Measurements from ENCODE around the gene FBN1.

FBN1 gene

GRCh38 chr15:48634893-48635292, 10.6 kb downstream of the FBN1 start:
- Histone ChIP-seq H3K27me3 (ENCODE audit: insufficient read depth, poor library complexity, severe bottlenecking) (no peaks in the 10 kb centered on the region), H3K4me1 (ENCODE audit: insufficient read depth, poor library complexity, severe bottlenecking) (no peaks in the 10 kb centered on the region), H3K36me3 (ENCODE audit: low read depth) (peaks cover 2% of the 10 kb centered on the region; the same call in 1 of the 2 replicates), H3K9me3 (ENCODE audit: severe bottlenecking) (no peaks in the 10 kb centered on the region), H3K27ac (ENCODE audit: poor library complexity, severe bottlenecking) (no peak overlapping the region), H3K4me3 (ENCODE audit: severe bottlenecking) (no peak overlapping the region)
- ATAC-seq (ENCODE audit: low read depth) (peak; percentile 43; the same call in 2 of the 3 replicates), DNase-seq (ENCODE audit: low spot score) (no peak)
- no peak for TF ChIP-seq CTCF (IDR thresholded peaks at IDR 0.05; ENCODE audit: poor library complexity, severe bottlenecking)

- Histone ChIP-seq H3K27ac (ENCODE audit: poor library complexity, severe bottlenecking) (no peak overlapping the region), H3K27me3 (ENCODE audit: insufficient read depth, poor library complexity, severe bottlenecking) (no peaks in the 10 kb centered on the region), H3K4me3 (ENCODE audit: severe bottlenecking) (no peak overlapping the region), H3K36me3 (ENCODE audit: low read depth) (no peaks in the 10 kb centered on the region), H3K9me3 (ENCODE audit: severe bottlenecking) (no peaks in the 10 kb centered on the region), H3K4me1 (ENCODE audit: insufficient read depth, poor library complexity, severe bottlenecking) (no peaks in the 10 kb centered on the region)
- no peak for DNase-seq (ENCODE audit: low spot score)
- no peak for TF ChIP-seq CTCF (IDR thresholded peaks at IDR 0.05; ENCODE audit: poor library complexity, severe bottlenecking)
- ATAC-seq (ENCODE audit: low read depth) = no peak
These were observed 11.4 kb downstream of the FBN1 start for GRCh38 chr15:48634096-48634495.

- TF ChIP-seq CTCF (IDR thresholded peaks at IDR 0.05; ENCODE audit: poor library complexity, severe bottlenecking) = no peak
These were observed 12.9 kb downstream of the FBN1 start for GRCh38 chr15:48632651-48633050.

GRCh38 chr15:48631176-48631770, 14.2 kb downstream of the FBN1 start:
- no peaks in the 10 kb centered on the region for H3K27me3 ChIP-seq (ENCODE audit: insufficient read depth, poor library complexity, severe bottlenecking)
- DNase-seq (ENCODE audit: low spot score) = no peak
- H3K9me3 ChIP-seq (ENCODE audit: severe bottlenecking) = no peaks in the 10 kb centered on the region
- ATAC-seq (ENCODE audit: low read depth) = no peak
- TF ChIP-seq CTCF (IDR thresholded peaks at IDR 0.05; ENCODE audit: poor library complexity, severe bottlenecking) = no peak
- no peak overlapping the region for H3K27ac ChIP-seq (ENCODE audit: poor library complexity, severe bottlenecking)
- no peak overlapping the region for H3K4me3 ChIP-seq (ENCODE audit: severe bottlenecking)
- H3K36me3 ChIP-seq (ENCODE audit: low read depth) = no peaks in the 10 kb centered on the region
- peaks cover 14% of the 10 kb centered on the region for H3K4me1 ChIP-seq (ENCODE audit: insufficient read depth, poor library complexity, severe bottlenecking)

More at GRCh38 chr15:48632651-48633050, 12.9 kb downstream of the FBN1 start:
- ATAC-seq (ENCODE audit: low read depth) (no peak), DNase-seq (ENCODE audit: low spot score) (no peak)
- Histone ChIP-seq H3K36me3 (ENCODE audit: low read depth) (no peaks in the 10 kb centered on the region), H3K4me3 (ENCODE audit: severe bottlenecking) (no peak overlapping the region), H3K27me3 (ENCODE audit: insufficient read depth, poor library complexity, severe bottlenecking) (no peaks in the 10 kb centered on the region), H3K4me1 (ENCODE audit: insufficient read depth, poor library complexity, severe bottlenecking) (peaks cover under 1% of the 10 kb centered on the region), H3K27ac (ENCODE audit: poor library complexity, severe bottlenecking) (no peak overlapping the region), H3K9me3 (ENCODE audit: severe bottlenecking) (no peaks in the 10 kb centered on the region)

- Histone ChIP-seq H3K9me3 (ENCODE audit: severe bottlenecking) (no peaks in the 10 kb centered on the region), H3K4me3 (ENCODE audit: severe bottlenecking) (no peak overlapping the region), H3K27me3 (ENCODE audit: insufficient read depth, poor library complexity, severe bottlenecking) (no peaks in the 10 kb centered on the region), H3K36me3 (ENCODE audit: low read depth) (no peaks in the 10 kb centered on the region), H3K4me1 (ENCODE audit: insufficient read depth, poor library complexity, severe bottlenecking) (peaks cover 14% of the 10 kb centered on the region), H3K27ac (ENCODE audit: poor library complexity, severe bottlenecking) (no peak overlapping the region)
- TF ChIP-seq CTCF (IDR thresholded peaks at IDR 0.05; ENCODE audit: poor library complexity, severe bottlenecking) = no peak
- DNase-seq (ENCODE audit: low spot score) (no peak), ATAC-seq (ENCODE audit: low read depth) (no peak)
These were observed 15.3 kb downstream of the FBN1 start for GRCh38 chr15:48630245-48630644.
